HEK293 (cell line): ENCODE measurements around the gene CUTC.

ENCODE experiments used
- ELK4 ChIP-seq: IDR thresholded peaks from 2 replicates; pipeline ENCODE4 v1.6.1; 2011; ENCODE audit warnings: mild to moderate bottlenecking, low read depth, low read length, borderline replicate concordance
- FEZF1 ChIP-seq: fragments of 450-650 bp; formaldehyde crosslinking; IDR thresholded peaks from 2 replicates; pipeline ENCODE4 v1.5.1; 2016; ENCODE audit warnings: missing biosample characterization, missing genetic modification characterization
- SP7 ChIP-seq: fragments of 450-650 bp; formaldehyde crosslinking; IDR thresholded peaks from 2 replicates; pipeline ENCODE4 v1.5.1; 2016; ENCODE audit warnings: missing biosample characterization, missing genetic modification characterization
- ZNF24 ChIP-seq: fragments of 450-650 bp; formaldehyde crosslinking; IDR thresholded peaks from 2 replicates; pipeline ENCODE4 v1.5.1; 2016; ENCODE audit warnings: missing biosample characterization, missing genetic modification characterization
- ZNF416 ChIP-seq: fragments of 450-650 bp; formaldehyde crosslinking; IDR thresholded peaks from 2 replicates; pipeline ENCODE4 v1.5.1; 2016; ENCODE audit warnings: missing biosample characterization, missing genetic modification characterization
- ZNF629 ChIP-seq: fragments of 450-650 bp; formaldehyde crosslinking; IDR thresholded peaks from 2 replicates; pipeline ENCODE4 v1.5.1; 2017; ENCODE audit warnings: missing biosample characterization, missing genetic modification characterization
- ZNF747 ChIP-seq: fragments of 450-650 bp; formaldehyde crosslinking; IDR thresholded peaks from 2 replicates; pipeline ENCODE4 v1.5.1; 2016; ENCODE audit warnings: missing biosample characterization, missing genetic modification characterization
- TF ChIP-seq, protein P1 (sequence below): fragments of 450-650 bp; formaldehyde crosslinking; IDR thresholded peaks from 2 replicates; pipeline ENCODE4 v1.5.1; 2016; ENCODE audit warnings: missing biosample characterization, missing genetic modification characterization
- TF ChIP-seq, protein P2 (sequence below): fragments of 450-650 bp; formaldehyde crosslinking; IDR thresholded peaks from 2 replicates; pipeline ENCODE4 v1.5.1; 2017; ENCODE audit warnings: missing biosample characterization, missing genetic modification characterization
- TF ChIP-seq, protein P3 (sequence below): fragments of 450-650 bp; formaldehyde crosslinking; IDR thresholded peaks from 2 replicates; pipeline ENCODE4 v1.5.1; 2016; ENCODE audit warnings: missing biosample characterization, missing genetic modification characterization
- TF ChIP-seq, protein P4 (sequence below): fragments of 450-650 bp; formaldehyde crosslinking; IDR thresholded peaks from 2 replicates; pipeline ENCODE4 v1.5.1; 2016; ENCODE audit warnings: missing biosample characterization, missing genetic modification characterization
- TF ChIP-seq, protein P5 (sequence below): fragments of 450-650 bp; formaldehyde crosslinking; IDR thresholded peaks from 2 replicates; pipeline ENCODE4 v1.5.1; 2016; ENCODE audit warnings: missing biosample characterization, missing genetic modification characterization

DNA sequence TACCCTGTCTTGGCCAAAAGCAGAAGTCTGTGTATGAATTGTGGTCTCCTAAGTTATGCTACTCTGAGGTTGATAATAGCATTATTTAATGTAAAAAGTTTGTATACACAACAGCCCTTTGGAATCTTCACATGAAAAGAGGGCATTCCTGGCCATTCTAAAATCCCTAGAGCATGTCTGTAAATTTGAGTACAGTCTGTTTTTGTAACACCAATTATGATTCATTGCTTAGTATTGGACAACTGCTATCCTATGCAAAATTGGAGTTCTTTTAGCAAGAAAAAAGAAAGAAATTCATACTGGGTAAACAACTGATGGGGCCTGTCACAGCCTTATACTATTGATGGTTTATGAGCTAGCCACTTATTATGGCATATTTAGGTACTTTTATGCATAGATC lies 10.2 kb downstream of the CUTC start:
- TF ChIP-seq ZNF629 (tag by site-specific recombination) (no peak), ELK4 (no peak), SP7 (tag by site-specific recombination) (no peak), ZNF747 (tag by site-specific recombination) (no peak), FEZF1 (tag by site-specific recombination) (no peak), ZNF416 (no peak), ZNF24 (tag by site-specific recombination) (no peak)
- TF ChIP-seq, protein P1, sequence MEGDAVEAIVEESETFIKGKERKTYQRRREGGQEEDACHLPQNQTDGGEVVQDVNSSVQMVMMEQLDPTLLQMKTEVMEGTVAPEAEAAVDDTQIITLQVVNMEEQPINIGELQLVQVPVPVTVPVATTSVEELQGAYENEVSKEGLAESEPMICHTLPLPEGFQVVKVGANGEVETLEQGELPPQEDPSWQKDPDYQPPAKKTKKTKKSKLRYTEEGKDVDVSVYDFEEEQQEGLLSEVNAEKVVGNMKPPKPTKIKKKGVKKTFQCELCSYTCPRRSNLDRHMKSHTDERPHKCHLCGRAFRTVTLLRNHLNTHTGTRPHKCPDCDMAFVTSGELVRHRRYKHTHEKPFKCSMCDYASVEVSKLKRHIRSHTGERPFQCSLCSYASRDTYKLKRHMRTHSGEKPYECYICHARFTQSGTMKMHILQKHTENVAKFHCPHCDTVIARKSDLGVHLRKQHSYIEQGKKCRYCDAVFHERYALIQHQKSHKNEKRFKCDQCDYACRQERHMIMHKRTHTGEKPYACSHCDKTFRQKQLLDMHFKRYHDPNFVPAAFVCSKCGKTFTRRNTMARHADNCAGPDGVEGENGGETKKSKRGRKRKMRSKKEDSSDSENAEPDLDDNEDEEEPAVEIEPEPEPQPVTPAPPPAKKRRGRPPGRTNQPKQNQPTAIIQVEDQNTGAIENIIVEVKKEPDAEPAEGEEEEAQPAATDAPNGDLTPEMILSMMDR (tag by site-specific recombination) = no peak
- TF ChIP-seq, protein P2, sequence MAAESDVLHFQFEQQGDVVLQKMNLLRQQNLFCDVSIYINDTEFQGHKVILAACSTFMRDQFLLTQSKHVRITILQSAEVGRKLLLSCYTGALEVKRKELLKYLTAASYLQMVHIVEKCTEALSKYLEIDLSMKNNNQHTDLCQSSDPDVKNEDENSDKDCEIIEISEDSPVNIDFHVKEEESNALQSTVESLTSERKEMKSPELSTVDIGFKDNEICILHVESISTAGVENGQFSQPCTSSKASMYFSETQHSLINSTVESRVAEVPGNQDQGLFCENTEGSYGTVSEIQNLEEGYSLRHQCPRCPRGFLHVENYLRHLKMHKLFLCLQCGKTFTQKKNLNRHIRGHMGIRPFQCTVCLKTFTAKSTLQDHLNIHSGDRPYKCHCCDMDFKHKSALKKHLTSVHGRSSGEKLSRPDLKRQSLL (tag by site-specific recombination) = no peak
- TF ChIP-seq, protein P3, sequence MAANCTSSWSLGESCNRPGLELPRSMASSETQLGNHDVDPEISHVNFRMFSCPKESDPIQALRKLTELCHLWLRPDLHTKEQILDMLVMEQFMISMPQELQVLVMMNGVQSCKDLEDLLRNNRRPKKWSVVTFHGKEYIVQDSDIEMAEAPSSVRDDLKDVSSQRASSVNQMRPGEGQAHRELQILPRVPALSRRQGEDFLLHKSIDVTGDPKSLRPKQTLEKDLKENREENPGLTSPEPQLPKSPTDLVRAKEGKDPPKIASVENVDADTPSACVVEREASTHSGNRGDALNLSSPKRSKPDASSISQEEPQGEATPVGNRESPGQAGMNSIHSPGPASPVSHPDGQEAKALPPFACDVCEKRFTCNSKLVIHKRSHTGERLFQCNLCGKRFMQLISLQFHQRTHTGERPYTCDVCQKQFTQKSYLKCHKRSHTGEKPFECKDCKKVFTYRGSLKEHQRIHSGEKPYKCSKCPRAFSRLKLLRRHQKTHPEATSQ (tag by site-specific recombination) = no peak
- TF ChIP-seq, protein P4, sequence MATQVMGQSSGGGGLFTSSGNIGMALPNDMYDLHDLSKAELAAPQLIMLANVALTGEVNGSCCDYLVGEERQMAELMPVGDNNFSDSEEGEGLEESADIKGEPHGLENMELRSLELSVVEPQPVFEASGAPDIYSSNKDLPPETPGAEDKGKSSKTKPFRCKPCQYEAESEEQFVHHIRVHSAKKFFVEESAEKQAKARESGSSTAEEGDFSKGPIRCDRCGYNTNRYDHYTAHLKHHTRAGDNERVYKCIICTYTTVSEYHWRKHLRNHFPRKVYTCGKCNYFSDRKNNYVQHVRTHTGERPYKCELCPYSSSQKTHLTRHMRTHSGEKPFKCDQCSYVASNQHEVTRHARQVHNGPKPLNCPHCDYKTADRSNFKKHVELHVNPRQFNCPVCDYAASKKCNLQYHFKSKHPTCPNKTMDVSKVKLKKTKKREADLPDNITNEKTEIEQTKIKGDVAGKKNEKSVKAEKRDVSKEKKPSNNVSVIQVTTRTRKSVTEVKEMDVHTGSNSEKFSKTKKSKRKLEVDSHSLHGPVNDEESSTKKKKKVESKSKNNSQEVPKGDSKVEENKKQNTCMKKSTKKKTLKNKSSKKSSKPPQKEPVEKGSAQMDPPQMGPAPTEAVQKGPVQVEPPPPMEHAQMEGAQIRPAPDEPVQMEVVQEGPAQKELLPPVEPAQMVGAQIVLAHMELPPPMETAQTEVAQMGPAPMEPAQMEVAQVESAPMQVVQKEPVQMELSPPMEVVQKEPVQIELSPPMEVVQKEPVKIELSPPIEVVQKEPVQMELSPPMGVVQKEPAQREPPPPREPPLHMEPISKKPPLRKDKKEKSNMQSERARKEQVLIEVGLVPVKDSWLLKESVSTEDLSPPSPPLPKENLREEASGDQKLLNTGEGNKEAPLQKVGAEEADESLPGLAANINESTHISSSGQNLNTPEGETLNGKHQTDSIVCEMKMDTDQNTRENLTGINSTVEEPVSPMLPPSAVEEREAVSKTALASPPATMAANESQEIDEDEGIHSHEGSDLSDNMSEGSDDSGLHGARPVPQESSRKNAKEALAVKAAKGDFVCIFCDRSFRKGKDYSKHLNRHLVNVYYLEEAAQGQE = no peak
- TF ChIP-seq, protein P5, sequence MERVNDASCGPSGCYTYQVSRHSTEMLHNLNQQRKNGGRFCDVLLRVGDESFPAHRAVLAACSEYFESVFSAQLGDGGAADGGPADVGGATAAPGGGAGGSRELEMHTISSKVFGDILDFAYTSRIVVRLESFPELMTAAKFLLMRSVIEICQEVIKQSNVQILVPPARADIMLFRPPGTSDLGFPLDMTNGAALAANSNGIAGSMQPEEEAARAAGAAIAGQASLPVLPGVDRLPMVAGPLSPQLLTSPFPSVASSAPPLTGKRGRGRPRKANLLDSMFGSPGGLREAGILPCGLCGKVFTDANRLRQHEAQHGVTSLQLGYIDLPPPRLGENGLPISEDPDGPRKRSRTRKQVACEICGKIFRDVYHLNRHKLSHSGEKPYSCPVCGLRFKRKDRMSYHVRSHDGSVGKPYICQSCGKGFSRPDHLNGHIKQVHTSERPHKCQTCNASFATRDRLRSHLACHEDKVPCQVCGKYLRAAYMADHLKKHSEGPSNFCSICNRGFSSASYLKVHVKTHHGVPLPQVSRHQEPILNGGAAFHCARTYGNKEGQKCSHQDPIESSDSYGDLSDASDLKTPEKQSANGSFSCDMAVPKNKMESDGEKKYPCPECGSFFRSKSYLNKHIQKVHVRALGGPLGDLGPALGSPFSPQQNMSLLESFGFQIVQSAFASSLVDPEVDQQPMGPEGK (tag by site-specific recombination) = no peak
